ENCODE data around the gene SECISBP2L.

The SECISBP2L gene

GRCh38 chr15:49047456-49047855, 1.2 kb upstream of the SECISBP2L start:
- DNase-seq (ENCODE audit: extremely low spot score), result no peak
- no peak for TF ChIP-seq FOXK2 (IDR thresholded peaks at IDR 0.05)
- TF ChIP-seq LEF1 (IDR thresholded peaks at IDR 0.05; ENCODE audit: borderline replicate concordance), result no peak
- TF ChIP-seq SP1 (IDR thresholded peaks at IDR 0.05), result no peak
- CTCF ChIA-PET, result no interaction called here
- POLR2A ChIA-PET, result no interaction called here

- peak; percentile 14 for DNase-seq (ENCODE audit: extremely low spot score)
- POLR2A ChIA-PET, result interaction anchor here (1.2 to 1.8 kb wide), 2 partner anchors 8 to 70 kb away, joined by 4 to 5 read pairs; no protein-coding TSS in a partner anchor
- CTCF ChIA-PET, result interaction anchor here (0.6 to 0.9 kb wide), 2 partner anchors 18 to 32 kb away, joined by 3 read pairs; no protein-coding TSS in a partner anchor
- TF ChIP-seq L3MBTL2 (conservative IDR thresholded peaks at IDR 0.05) (no peak), FOXK2 (IDR thresholded peaks at IDR 0.05) (no peak), FOXM1 (IDR thresholded peaks at IDR 0.05; ENCODE audit: borderline replicate concordance) (no peak), ZNF384 (IDR thresholded peaks at IDR 0.05) (no peak), LEF1 (IDR thresholded peaks at IDR 0.05; ENCODE audit: borderline replicate concordance) (no peak), SP1 (IDR thresholded peaks at IDR 0.05) (no peak), PKNOX1 (IDR thresholded peaks at IDR 0.05) (no peak), FOXA1 (IDR thresholded peaks at IDR 0.05) (no peak), TARDBP (IDR thresholded peaks at IDR 0.05) (no peak), SUZ12 (IDR thresholded peaks at IDR 0.05) (no peak)
Observed at GRCh38 chr15:49045751-49046219, 461 bp downstream of the SECISBP2L start.

GRCh38 chr15:49044766-49045606, 1.3 kb downstream of the SECISBP2L start:
- no peak for DNase-seq (ENCODE audit: extremely low spot score)
- ChIA-PET CTCF (no interaction called here), POLR2A (interaction anchor here (1.0 to 1.8 kb wide), 3 partner anchors 8 to 167 kb away, joined by 4 to 5 read pairs (median 4); partner anchors contain the start of gene EID1)
- no peak for TF ChIP-seq NFRKB (IDR thresholded peaks at IDR 0.05)
- no peak for TF ChIP-seq FOXM1 (IDR thresholded peaks at IDR 0.05; ENCODE audit: borderline replicate concordance)
- TF ChIP-seq ELF4 (IDR thresholded peaks at IDR 0.05), result no peak
- TF ChIP-seq ARNT (IDR thresholded peaks at IDR 0.05), result no peak
- TF ChIP-seq LEF1 (IDR thresholded peaks at IDR 0.05; ENCODE audit: borderline replicate concordance), result no peak
- no peak for TF ChIP-seq SP1 (IDR thresholded peaks at IDR 0.05)
- no peak for TF ChIP-seq HDGF (IDR thresholded peaks at IDR 0.05; ENCODE audit: borderline replicate concordance)
- TF ChIP-seq FOXA1 (IDR thresholded peaks at IDR 0.05), result no peak
- TF ChIP-seq BHLHE40 (IDR thresholded peaks at IDR 0.05; ENCODE audit: borderline replicate concordance), result no peak

- CTCF ChIA-PET, result no interaction called here
- POLR2A ChIA-PET, result no interaction called here
- DNase-seq (ENCODE audit: extremely low spot score), result no peak
- no peak for TF ChIP-seq NFRKB (IDR thresholded peaks at IDR 0.05)
- TF ChIP-seq SP1 (IDR thresholded peaks at IDR 0.05), result no peak
- no peak for TF ChIP-seq ARNT (IDR thresholded peaks at IDR 0.05)
- TF ChIP-seq CTBP1 (IDR thresholded peaks at IDR 0.05; ENCODE audit: borderline replicate concordance), result no peak
- TF ChIP-seq HDGF (IDR thresholded peaks at IDR 0.05; ENCODE audit: borderline replicate concordance), result no peak
Observed at GRCh38 chr15:49044002-49044401, 2.2 kb downstream of the SECISBP2L start.

GRCh38 chr15:49042165-49042564, 4.1 kb downstream of the SECISBP2L start:
- POLR2A ChIA-PET, result no interaction called here
- no peak for DNase-seq (ENCODE audit: extremely low spot score)
- TF ChIP-seq TARDBP (IDR thresholded peaks at IDR 0.05) (no peak), ELF4 (IDR thresholded peaks at IDR 0.05) (no peak), ARNT (IDR thresholded peaks at IDR 0.05) (no peak), FOXA1 (IDR thresholded peaks at IDR 0.05) (no peak), FOXK2 (IDR thresholded peaks at IDR 0.05) (no peak), ZNF384 (IDR thresholded peaks at IDR 0.05) (no peak), FOXM1 (IDR thresholded peaks at IDR 0.05; ENCODE audit: borderline replicate concordance) (no peak), CTBP1 (IDR thresholded peaks at IDR 0.05; ENCODE audit: borderline replicate concordance) (no peak), SP1 (IDR thresholded peaks at IDR 0.05) (no peak)
- CTCF ChIA-PET, result interaction anchor here (1.0 kb wide), 1 partner anchor 67 kb away, joined by 4 read pairs; no protein-coding TSS in a partner anchor

- CTCF ChIA-PET, result interaction anchor here (1.0 kb wide), 1 partner anchor 66 kb away, joined by 4 read pairs; no protein-coding TSS in a partner anchor
- no peak for DNase-seq (ENCODE audit: extremely low spot score)
Observed at GRCh38 chr15:49041426-49041825, 4.8 kb downstream of the SECISBP2L start.

GRCh38 chr15:49040151-49040550, 6.1 kb downstream of the SECISBP2L start:
- TF ChIP-seq BHLHE40 (IDR thresholded peaks at IDR 0.05; ENCODE audit: borderline replicate concordance), result no peak
- POLR2A ChIA-PET, result no interaction called here
- CTCF ChIA-PET, result no interaction called here
- no peak for DNase-seq (ENCODE audit: extremely low spot score)

More at GRCh38 chr15:49041426-49041825, 4.8 kb downstream of the SECISBP2L start:
- POLR2A ChIA-PET, result no interaction called here
- TF ChIP-seq FOXK2 (IDR thresholded peaks at IDR 0.05) (no peak), L3MBTL2 (conservative IDR thresholded peaks at IDR 0.05) (no peak)

GRCh38 chr15:49038382-49038781, 7.9 kb downstream of the SECISBP2L start:
- POLR2A ChIA-PET, result no interaction called here
- no peak for DNase-seq (ENCODE audit: extremely low spot score)
- TF ChIP-seq ZNF384 (IDR thresholded peaks at IDR 0.05) (no peak), NFRKB (IDR thresholded peaks at IDR 0.05) (no peak), ELF4 (IDR thresholded peaks at IDR 0.05) (no peak), BHLHE40 (IDR thresholded peaks at IDR 0.05; ENCODE audit: borderline replicate concordance) (no peak), FOXA1 (IDR thresholded peaks at IDR 0.05) (no peak), SP1 (IDR thresholded peaks at IDR 0.05) (no peak), FOXK2 (IDR thresholded peaks at IDR 0.05) (no peak)
- CTCF ChIA-PET, result interaction anchor here (0.7 kb wide), 1 partner anchor 16 kb away, joined by 3 read pairs; no protein-coding TSS in a partner anchor

Measured in HEK293T (cell line).